Endothelial cell of umbilical vein (primary cell): Measurements from ENCODE around the gene RTN1. TPM values are rescaled to one million over a fixed set of nuclear protein-coding genes. Genes with fewer than 3 reads are reported as not detected.

Source experiments
- BruUV-seq: library from RNA; stranded (reverse); fragments of 400-500 nt; replicated peaks from 2 replicates; lab custom pipeline; 2021; lab: Mats Ljungman, UMichigan
- CTCF ChIA-PET: fragments of 300-600, 350-600 bp; sonication (Branson Sonifier 250); formaldehyde crosslinking; loops from one replicate; lab custom pipeline; 2021; ENCODE audit warnings: antibody characterized with exemption, inconsistent platforms; lab: Charles Lee
- POLR2A ChIA-PET: fragments of 300-600, 350-600 bp; sonication (Branson Sonifier 250); formaldehyde crosslinking; loops from one replicate; lab custom pipeline; 2021; ENCODE audit warnings: antibody characterized with exemption, inconsistent platforms; lab: Charles Lee
- DNase-seq: peaks from one replicate; pipeline ENCODE4 v3.0.0-alpha.2; 2011; ENCODE audit warnings: low read depth, low spot score
- FAIRE-seq: peaks from 2 replicates; lab custom pipeline; 2011; peaks lifted over from hg19 to GRCh38; lab: Jason Lieb, UNC
- H2AFZ ChIP-seq: 2 replicates; pipeline ENCODE4 v1.6.0; 2012; ENCODE audit warnings: low read depth, low read length, control low read depth, inconsistent platforms
- H3K27ac ChIP-seq: 2 replicates; pipeline ENCODE4 v1.5.1; 2011; ENCODE audit warnings: low read depth, mild to moderate bottlenecking, control low read depth, low read length, moderate library complexity; ENCODE audit not compliant: insufficient read depth
- H3K27me3 ChIP-seq, 2 experiments: 2 replicates each; pipeline versions ENCODE4 v1.6.0 to v1.6.1; 2011; ENCODE audit warnings: low read length in 2 of 2, mixed read lengths in 1 of 2; ENCODE audit not compliant: control insufficient read depth in 2 of 2, insufficient read depth in 2 of 2
- H3K36me3 ChIP-seq, 2 experiments: 2 replicates in 1 of 2; 3 replicates in 1 of 2; pipeline ENCODE4 v1.5.1; 2011; ENCODE audit warnings: low read length in 2 of 2, mild to moderate bottlenecking in 1 of 2, moderate library complexity in 1 of 2; ENCODE audit not compliant: control insufficient read depth in 2 of 2, insufficient read depth in 2 of 2; ENCODE audit errors: extremely low read depth in 1 of 2
- H3K4me1 ChIP-seq: 3 replicates; pipeline ENCODE4 v1.5.1; 2011; ENCODE audit warnings: mild to moderate bottlenecking, low read length; ENCODE audit not compliant: control insufficient read depth, insufficient read depth; ENCODE audit errors: extremely low read depth
- H3K4me2 ChIP-seq: 2 replicates; pipeline ENCODE4 v1.6.1; 2011; ENCODE audit warnings: low read length, control low read depth, mixed read lengths; ENCODE audit not compliant: insufficient read depth
- H3K4me3 ChIP-seq, 3 experiments: fragments of 200-600 bp in 1 of 3; sonication (generic), shearing (Covaris generic) in 1 of 3; replicated peaks in 1 of 3; 2 replicates each; pipeline ENCODE4 v1.5.1; 2011 to 2016; ENCODE audit warnings: control low read depth in 3 of 3, low read length in 3 of 3, mild to moderate bottlenecking in 2 of 3, inconsistent platforms in 1 of 3, low read depth in 1 of 3, moderate library complexity in 1 of 3; ENCODE audit not compliant: insufficient read depth in 1 of 3
- H3K79me2 ChIP-seq: 2 replicates; pipeline ENCODE4 v1.6.0; 2012; ENCODE audit warnings: low read length, inconsistent platforms; ENCODE audit not compliant: control insufficient read depth, insufficient read depth
- H3K9ac ChIP-seq: replicated peaks from 2 replicates; pipeline ENCODE3; 2011; ENCODE audit warnings: low read length, control low read depth; ENCODE audit not compliant: insufficient read depth; ENCODE audit errors: extremely low read depth
- H3K9me1 ChIP-seq: replicated peaks from 3 replicates; pipeline ENCODE4 v1.6.0; 2011; ENCODE audit warnings: mild to moderate bottlenecking, low read length; ENCODE audit not compliant: control insufficient read depth, insufficient read depth; ENCODE audit errors: extremely low read depth
- H3K9me3 ChIP-seq: replicated peaks from 2 replicates; pipeline ENCODE4 v1.5.1; 2012; ENCODE audit warnings: low read length, inconsistent platforms; ENCODE audit not compliant: control insufficient read depth, insufficient read depth
- H4K20me1 ChIP-seq: replicated peaks from 2 replicates; pipeline ENCODE3; 2011; ENCODE audit warnings: mild to moderate bottlenecking, low read length; ENCODE audit not compliant: control insufficient read depth, insufficient read depth; ENCODE audit errors: extremely low read depth
- CTCF ChIP-seq, 2 donors: IDR thresholded peaks; 1 replicate in 1 of 2; 2 replicates in 1 of 2; pipeline ENCODE4 v1.5.1; 2011; ENCODE audit warnings: low read length in 2 of 2, mild to moderate bottlenecking in 2 of 2, moderate library complexity in 2 of 2, control low read depth in 1 of 2, inconsistent platforms in 1 of 2, low read depth in 1 of 2; ENCODE audit not compliant: insufficient read depth in 1 of 2; ENCODE audit errors: extremely low read depth in 1 of 2
- EZH2 ChIP-seq: IDR thresholded peaks from 2 replicates; pipeline ENCODE4 v1.6.1; 2012; ENCODE audit warnings: borderline replicate concordance, low read depth, mild to moderate bottlenecking, moderate library complexity, low read length, inconsistent platforms; ENCODE audit not compliant: severe bottlenecking
- FOS ChIP-seq: IDR thresholded peaks from 2 replicates; pipeline ENCODE4 v1.6.1; 2011; ENCODE audit warnings: mild to moderate bottlenecking, low read length, moderate library complexity, borderline replicate concordance; ENCODE audit not compliant: insufficient read depth
- GATA2 ChIP-seq: IDR thresholded peaks from 2 replicates; pipeline ENCODE4 v1.7.0; 2011; ENCODE audit warnings: low read depth, mild to moderate bottlenecking, moderate library complexity, mixed read lengths, low read length; ENCODE audit not compliant: insufficient read length, insufficient read depth
- JUN ChIP-seq: IDR thresholded peaks from 2 replicates; pipeline ENCODE4 v1.6.1; 2011; ENCODE audit warnings: borderline replicate concordance, low read depth; ENCODE audit not compliant: insufficient read length, insufficient read depth
- MAX ChIP-seq: IDR thresholded peaks from 2 replicates; pipeline ENCODE4 v1.6.1; 2011; ENCODE audit not compliant: insufficient read depth, insufficient read length
- MYC ChIP-seq: IDR thresholded peaks from one replicate; pipeline ENCODE4 v1.6.1; 2011; ENCODE audit warnings: mild to moderate bottlenecking, low read depth, low read length
- POLR2A ChIP-seq: IDR thresholded peaks from 2 replicates; pipeline ENCODE4 v1.6.1; 2012; ENCODE audit warnings: low read depth, mild to moderate bottlenecking, control low read depth, low read length
- POLR2AphosphoS5 ChIP-seq: IDR thresholded peaks from 2 replicates; pipeline ENCODE4 v1.6.1; 2012; ENCODE audit warnings: low read depth, mild to moderate bottlenecking, control low read depth, low read length, moderate library complexity; ENCODE audit not compliant: insufficient read depth
- dilution Hi-C: fragments of 300-500 bp; cut with MboI; formaldehyde crosslinking; loops from one replicate; pipeline ENCODE4 v1.15.0; 2019; ENCODE audit warnings: low sequenced_read_pairs; ENCODE audit not compliant: extremely low pct_ligation_motif_present
- intact Hi-C: fragments of 100-400 bp; cut with micrococcal nuclease; formaldehyde crosslinking; loops from one replicate; pipeline ENCODE4 v1.10.0; 2022
- polyA plus RNA-seq, 4 experiments: library from polyadenylated mRNA; depleted of rRNA in 3 of 4; stranded (reverse) in 3 of 4; unstranded in 1 of 4; fragments of >200 nt; gene quantifications; 2 replicates each; pipeline versions ENCODE4 v1.2.1 to v1.2.3, GENCODE V29; 2011 to 2012; ENCODE audit warnings: missing spikeins in 1 of 4
- total RNA-seq: library from RNA; stranded (reverse); gene quantifications from 2 replicates; pipeline ENCODE4 v1.2.3, GENCODE V29; 2021

RTN1 gene
- total and polyA plus RNA-seq, 2 donors (not counting 3 experiments of a cell fraction or from before 2014, with no cell fraction given) = 0.10 to 0.29 TPM

DNA sequence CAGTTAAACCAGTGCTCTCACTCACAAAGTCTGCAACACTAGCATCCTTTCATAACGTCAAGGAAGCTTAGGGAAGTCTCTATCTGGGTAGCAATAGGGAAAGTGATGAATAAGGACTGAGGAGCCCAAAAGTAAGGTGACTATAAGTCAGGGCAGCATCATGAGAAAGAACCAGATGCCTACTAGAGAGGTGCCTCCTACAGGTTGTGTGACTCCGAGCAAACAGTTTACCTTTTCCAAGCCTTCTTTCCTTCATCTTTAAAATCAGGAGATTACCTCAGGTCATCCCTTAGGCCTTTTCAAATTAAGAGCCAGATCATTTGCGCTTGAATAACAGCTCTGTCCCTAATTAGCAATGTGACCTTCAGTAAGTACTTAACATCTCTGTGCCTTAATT lies 40.2 kb downstream of the RTN1 start:
- Histone ChIP-seq H3K4me2 (no peak overlapping the region), H3K9me3 (no peaks in the 10 kb centered on the region), H3K9me1 (no peaks in the 10 kb centered on the region), H3K36me3 (no peaks in the 10 kb centered on the region), H3K27ac (no peak overlapping the region), H3K4me3 (no peak overlapping the region), H2AFZ (no peak overlapping the region), H3K4me1 (peaks cover 3% of the 10 kb centered on the region), H4K20me1 (no peaks in the 10 kb centered on the region), H3K27me3 (no peaks in the 10 kb centered on the region), H3K9ac (no peak overlapping the region), H3K79me2 (no peaks in the 10 kb centered on the region)
- intact Hi-C loops (no loop called here), dilution Hi-C loops (no loop called here)
- ChIA-PET POLR2A (no interaction called here), CTCF (interaction anchor here (1.3 kb wide), 1 partner anchor 67 kb away, joined by 3 read pairs; no protein-coding TSS in a partner anchor)
- BruUV-seq = no TSS peak
- no peak for FAIRE-seq
- no peak for TF ChIP-seq POLR2AphosphoS5
- TF ChIP-seq MAX = no peak
- no peak for TF ChIP-seq POLR2A
- TF ChIP-seq MYC = no peak
- no peak for TF ChIP-seq JUN
- no peak for TF ChIP-seq GATA2
- TF ChIP-seq CTCF (IDR thresholded peaks at IDR 0.05; ENCODE audit: extremely low read depth in 1 of 2, insufficient read depth in 1 of 2, low read depth in 1 of 2, low read length in 2 of 2) = no peak
- no peak for TF ChIP-seq FOS
- TF ChIP-seq EZH2 = no peak
- no peak for DNase-seq
